Common myeloid progenitor, CD34-positive (primary cell): Measurements from ENCODE around the gene STRN3.
"Not testable (repeated sequence)": the region's sequence is repeated elsewhere in the genome, so short reads cannot be mapped to it uniquely, and the experiment has no call there.

Experiments used
- CTCF ChIA-PET: fragments of 350-600 bp; sonication (Branson Sonifier 250); formaldehyde crosslinking; loops from one replicate; lab custom pipeline; 2021; ENCODE audit warnings: antibody characterized with exemption; lab: Charles Lee
- POLR2A ChIA-PET: fragments of 350-600 bp; sonication (Branson Sonifier 250); formaldehyde crosslinking; loops from one replicate; lab custom pipeline; 2021; ENCODE audit warnings: antibody characterized with exemption; lab: Charles Lee
- DNase-seq, 3 donors: peaks; one replicate each; pipeline versions ENCODE4 v3.0.0 to v3.0.0-alpha.2; 2013
- H3K27ac ChIP-seq, 2 experiments: 1 replicate in 1 of 2; 2 replicates in 1 of 2; pipeline ENCODE4 v1.7.0; 2013; ENCODE audit warnings: inconsistent platforms in 2 of 2, low read length in 2 of 2, mild to moderate bottlenecking in 2 of 2, low read depth in 1 of 2, moderate library complexity in 1 of 2; ENCODE audit not compliant: severe bottlenecking in 2 of 2, insufficient read depth in 1 of 2, poor library complexity in 1 of 2
- H3K27me3 ChIP-seq, 5 experiments: replicated peaks in 2 of 5; 1 replicate in 3 of 5; 2 replicates in 2 of 5; pipeline versions ENCODE4 v1.6.1 to v1.7.0; 2013; ENCODE audit warnings: low read length in 4 of 5, mild to moderate bottlenecking in 2 of 5, moderate library complexity in 2 of 5, inconsistent platforms in 1 of 5; ENCODE audit not compliant: insufficient read depth in 5 of 5, control insufficient read depth in 4 of 5
- H3K36me3 ChIP-seq, 4 experiments: 1 replicate in 2 of 4; 2 replicates in 2 of 4; pipeline versions ENCODE4 v1.6.1 to v1.7.0; 2013; ENCODE audit warnings: low read length in 3 of 4, control low read depth in 1 of 4, mild to moderate bottlenecking in 1 of 4; ENCODE audit not compliant: control insufficient read depth in 4 of 4, insufficient read depth in 4 of 4
- H3K4me1 ChIP-seq, 4 experiments: 1 replicate in 3 of 4; 2 replicates in 1 of 4; pipeline versions ENCODE4 v1.6.1 to v1.7.1; 2013; ENCODE audit warnings: low read length in 3 of 4, mild to moderate bottlenecking in 3 of 4, control low read depth in 1 of 4, inconsistent platforms in 1 of 4, moderate library complexity in 1 of 4; ENCODE audit not compliant: control insufficient read depth in 4 of 4, insufficient read depth in 4 of 4; ENCODE audit errors: control extremely low read depth in 1 of 4
- H3K4me3 ChIP-seq, 7 experiments: 1 replicate in 4 of 7; 2 replicates in 3 of 7; pipeline versions ENCODE4 v1.5.1 to v1.7.0; 2013; ENCODE audit warnings: mild to moderate bottlenecking in 7 of 7, low read length in 6 of 7, moderate library complexity in 6 of 7, inconsistent platforms in 2 of 7, low read depth in 2 of 7, control low read depth in 1 of 7; ENCODE audit not compliant: insufficient read depth in 4 of 7, control insufficient read depth in 1 of 7; ENCODE audit errors: extremely low read depth in 1 of 7
- H3K9me3 ChIP-seq, 5 experiments: 1 replicate in 4 of 5; 2 replicates in 1 of 5; pipeline versions ENCODE4 v1.6.1 to v1.7.1; 2013; ENCODE audit warnings: low read length in 4 of 5, mild to moderate bottlenecking in 2 of 5, inconsistent platforms in 1 of 5, low read depth in 1 of 5, moderate library complexity in 1 of 5; ENCODE audit not compliant: control insufficient read depth in 4 of 5, insufficient read depth in 2 of 5; ENCODE audit errors: control extremely low read depth in 1 of 5
- WGBS: methylation state at CpG from one replicate; pipeline ENCODE4 v1.1.5; 2013; ENCODE audit not compliant: insufficient coverage; 5-methylcytosine and 5-hydroxymethylcytosine counted together

Gene STRN3

DNA sequence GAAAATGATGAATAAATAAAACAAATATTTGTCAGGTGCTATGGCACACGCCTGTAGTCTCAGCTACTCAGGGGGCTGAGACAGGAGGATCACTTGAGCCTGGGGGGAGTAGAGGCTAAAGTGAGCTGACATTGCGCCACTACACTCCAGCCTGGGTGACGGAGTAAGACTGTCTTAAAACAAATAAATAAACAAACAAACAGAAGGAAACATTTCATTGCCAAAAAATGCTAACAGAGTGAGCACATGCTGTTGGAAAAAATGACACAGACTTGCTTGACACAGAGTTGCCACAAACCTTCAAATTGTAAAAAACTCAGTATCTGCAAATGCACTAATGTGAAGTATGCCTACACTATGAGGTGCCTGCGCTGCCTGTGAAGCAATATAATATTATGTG, 51.6 kb downstream of the STRN3 start:
- H3K9me3 ChIP-seq: no peaks in the 10 kb centered on the region
- WGBS: 100% methylated on average over 3 of the region's 4 CpGs
- H3K4me1 ChIP-seq: peaks cover 0 to 4% (median 0%) of the 10 kb centered on the region in 4 experiments
- H3K36me3 ChIP-seq: no peaks in the 10 kb centered on the region
- H3K27me3 ChIP-seq: no peaks in the 10 kb centered on the region
- ChIA-PET POLR2A (no interaction called here), CTCF (interaction anchor here (1.7 kb wide), 1 partner anchor 196 kb away, joined by 4 read pairs; no protein-coding TSS in a partner anchor)
- no peak overlapping the region for H3K4me3 ChIP-seq
- no peak overlapping the region for H3K27ac ChIP-seq
- no peak for DNase-seq

DNA sequence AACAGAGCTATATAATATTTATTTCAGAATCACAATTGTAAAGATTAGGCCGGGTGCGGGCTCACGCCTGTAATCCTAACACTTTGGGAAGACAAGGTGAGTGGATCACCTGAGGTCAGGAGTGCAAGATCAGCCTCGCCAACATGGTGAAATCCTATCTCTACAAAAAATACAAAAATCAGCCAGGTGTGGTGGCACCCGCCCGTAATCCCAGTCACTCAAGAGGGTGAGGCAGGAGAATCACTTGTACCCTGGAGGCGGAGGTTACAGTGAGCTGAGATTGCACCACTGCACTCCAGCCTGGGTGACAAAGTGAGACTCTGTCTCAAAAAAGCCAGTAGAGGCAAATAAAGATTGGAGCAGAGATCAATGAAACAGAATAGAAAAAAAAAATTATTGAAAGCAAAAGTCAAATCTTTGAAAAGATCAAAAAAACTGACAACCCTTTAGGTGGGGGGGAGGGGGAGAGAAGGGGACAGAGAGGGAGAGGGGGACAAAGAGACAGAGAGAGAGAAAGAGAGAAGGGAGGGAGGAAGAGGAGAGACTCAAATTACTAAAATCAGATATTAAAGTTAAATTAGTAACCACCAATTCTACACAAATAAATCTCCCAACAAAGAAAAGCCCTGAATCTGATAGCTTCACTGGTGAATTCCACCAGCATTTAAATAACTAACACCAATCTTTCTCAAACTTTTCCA, 53.1 kb downstream of the STRN3 start:
- no peak for DNase-seq
- CTCF ChIA-PET: interaction anchor here (0.7 to 1.9 kb wide), 3 partner anchors 125 to 533 kb away, joined by 3 to 4 read pairs (median 3); no protein-coding TSS in a partner anchor
- H3K9me3 ChIP-seq: no peaks in the 10 kb centered on the region
- no peaks in the 10 kb centered on the region for H3K27me3 ChIP-seq
- H3K4me1 ChIP-seq: peaks cover 0 to 4% (median 0%) of the 10 kb centered on the region in 4 experiments
- H3K27ac ChIP-seq: peak overlapping the region in 1 of 2 experiments; percentile 21
- no peaks in the 10 kb centered on the region for H3K36me3 ChIP-seq
- 100% methylated on average over 3 of the region's 7 CpGs for WGBS
- POLR2A ChIA-PET: no interaction called here
- no peak overlapping the region for H3K4me3 ChIP-seq

- WGBS: 98% methylated on average over 9 of the region's 11 CpGs
These were observed 54.0 kb downstream of the STRN3 start for GRCh38 chr14:30972036-30972732.

DNA sequence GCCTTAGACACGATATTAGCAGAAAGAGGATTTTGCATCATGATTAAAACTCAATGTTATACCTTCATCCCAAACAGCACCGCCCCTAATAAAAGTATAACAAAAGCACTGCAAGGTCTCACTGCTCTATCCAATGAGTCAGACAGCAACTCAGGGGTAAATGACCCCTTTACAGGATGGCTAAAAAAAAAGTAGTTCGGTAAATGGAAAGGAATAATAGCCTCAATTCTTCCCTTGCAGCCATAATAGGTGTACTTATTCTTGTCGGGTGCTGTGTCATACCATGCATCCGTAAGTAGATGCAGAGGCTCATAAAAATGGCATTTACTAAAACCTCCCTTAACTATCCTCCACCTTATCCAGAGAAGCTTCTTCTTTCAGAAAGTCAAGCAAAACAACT, 54.6 kb downstream of the STRN3 start:
- H3K27me3 ChIP-seq: no peaks in the 10 kb centered on the region
- H3K27ac ChIP-seq: no peak overlapping the region
- no peak for DNase-seq
- POLR2A ChIA-PET: no interaction called here
- H3K4me3 ChIP-seq: no peak overlapping the region
- H3K9me3 ChIP-seq: peaks cover 0 to 8% (median 4%) of the 10 kb centered on the region in 5 experiments
- peaks cover 0 to 8% (median 0%) of the 10 kb centered on the region in 4 experiments for H3K4me1 ChIP-seq
- H3K36me3 ChIP-seq: peaks cover 0 to 4% (median 0%) of the 10 kb centered on the region in 4 experiments
- WGBS: 100% methylated on average over 1 of the region's 5 CpGs
- CTCF ChIA-PET: interaction anchor here (1.5 to 2.8 kb wide), 3 partner anchors 8 to 14 kb away, joined by 3 to 9 read pairs (median 8); no protein-coding TSS in a partner anchor

More at GRCh38 chr14:30972036-30972732, 54.0 kb downstream of the STRN3 start:
- H3K4me3 ChIP-seq, POLR2A ChIA-PET, H3K27ac ChIP-seq, DNase-seq, H3K36me3 ChIP-seq, H3K9me3 ChIP-seq, H3K27me3 ChIP-seq, H3K4me1 ChIP-seq: not testable (repeated sequence)
- CTCF ChIA-PET: interaction anchor here (0.7 to 2.8 kb wide), 5 partner anchors 7 to 532 kb away, joined by 3 to 9 read pairs (median 3); no protein-coding TSS in a partner anchor

DNA sequence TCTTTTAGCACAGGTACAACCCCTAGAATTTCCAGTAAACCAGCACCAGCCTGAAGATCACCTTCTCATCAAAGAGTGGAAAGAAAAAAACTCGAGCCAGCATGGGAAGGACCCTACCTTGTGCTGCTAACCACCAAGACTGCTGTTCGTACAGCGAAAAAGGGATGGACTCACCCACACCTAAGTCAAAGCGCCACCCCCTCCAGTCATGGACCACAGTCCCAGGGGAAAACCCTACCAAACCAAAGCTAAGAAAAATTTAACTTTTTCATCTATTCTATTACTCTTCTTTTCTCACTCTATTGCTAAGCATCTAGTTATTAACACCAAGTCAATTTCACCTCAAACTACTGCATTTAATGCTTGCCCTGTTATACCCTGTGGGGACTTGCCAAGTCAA, 56.4 kb downstream of the STRN3 start:
- peaks cover under 1 to 18% (median 6%) of the 10 kb centered on the region in 4 experiments for H3K36me3 ChIP-seq
- H3K4me3 ChIP-seq, POLR2A ChIA-PET, DNase-seq, H3K27me3 ChIP-seq, H3K27ac ChIP-seq: not testable (repeated sequence)
- H3K4me1 ChIP-seq: peaks cover 0 to 12% (median 0%) of the 10 kb centered on the region in 4 experiments
- CTCF ChIA-PET: interaction anchor here (2.4 to 2.8 kb wide), 2 partner anchors 10 to 12 kb away, joined by 8 to 9 read pairs; no protein-coding TSS in a partner anchor
- H3K9me3 ChIP-seq: peaks cover 0 to 24% (median 15%) of the 10 kb centered on the region in 5 experiments
- 79% methylated on average over 3 of the region's 4 CpGs for WGBS

DNA sequence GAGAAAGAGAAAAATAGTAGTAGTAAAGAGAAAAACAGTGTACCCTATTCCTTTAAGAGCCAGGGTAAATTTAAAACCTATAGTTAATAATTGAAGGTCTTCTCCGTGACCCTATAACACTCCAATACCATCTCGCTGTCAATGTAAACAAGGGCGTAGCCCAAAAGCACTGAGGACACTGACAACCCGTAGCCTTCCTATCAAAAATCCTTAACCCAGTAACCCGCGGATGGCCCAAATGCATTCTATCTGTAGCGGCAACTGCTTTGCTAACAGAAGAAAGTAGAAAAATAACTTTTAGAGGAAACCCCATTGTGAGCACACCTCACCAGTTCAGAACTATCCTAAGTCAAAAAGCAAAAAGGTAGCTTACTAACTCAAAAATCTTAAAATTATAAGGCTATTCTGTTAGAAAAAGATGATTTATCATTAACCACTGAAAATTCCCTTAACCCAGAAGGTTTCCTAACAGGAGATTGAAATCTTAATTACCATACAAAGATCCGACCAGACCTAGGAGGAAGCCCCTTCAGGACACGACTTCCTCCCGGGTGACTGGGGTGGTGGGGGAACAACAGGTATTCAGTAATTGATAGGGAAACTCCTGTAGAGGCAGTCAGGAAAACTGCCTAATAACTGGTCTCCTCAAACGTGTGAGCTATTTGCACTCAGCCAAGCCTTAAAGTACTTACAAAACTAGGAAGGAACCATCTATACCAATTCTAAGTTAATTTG, 58.6 kb downstream of the STRN3 start:
- H3K4me1 ChIP-seq: peaks cover 0 to 12% (median 0%) of the 10 kb centered on the region in 4 experiments
- POLR2A ChIA-PET, DNase-seq, H3K4me3 ChIP-seq, H3K27me3 ChIP-seq, H3K27ac ChIP-seq: not testable (repeated sequence)
- H3K9me3 ChIP-seq: peaks cover 0 to 28% (median 16%) of the 10 kb centered on the region in 5 experiments
- 93% methylated on average over 3 of the region's 11 CpGs for WGBS
- H3K36me3 ChIP-seq: peaks cover 2 to 27% (median 9%) of the 10 kb centered on the region in 4 experiments
- CTCF ChIA-PET: interaction anchor here (1.2 kb wide), 1 partner anchor 9 kb away, joined by 3 read pairs; no protein-coding TSS in a partner anchor
